ENCODE results near the gene RPL18A.

RPL18A gene

GRCh38 chr19:17841810-17842662 lies 17.7 kb upstream of the RPL18A start:
- in situ Hi-C loops (cut with MboI; ENCODE audit: low sequenced_read_pairs) = no loop called here

DNA sequence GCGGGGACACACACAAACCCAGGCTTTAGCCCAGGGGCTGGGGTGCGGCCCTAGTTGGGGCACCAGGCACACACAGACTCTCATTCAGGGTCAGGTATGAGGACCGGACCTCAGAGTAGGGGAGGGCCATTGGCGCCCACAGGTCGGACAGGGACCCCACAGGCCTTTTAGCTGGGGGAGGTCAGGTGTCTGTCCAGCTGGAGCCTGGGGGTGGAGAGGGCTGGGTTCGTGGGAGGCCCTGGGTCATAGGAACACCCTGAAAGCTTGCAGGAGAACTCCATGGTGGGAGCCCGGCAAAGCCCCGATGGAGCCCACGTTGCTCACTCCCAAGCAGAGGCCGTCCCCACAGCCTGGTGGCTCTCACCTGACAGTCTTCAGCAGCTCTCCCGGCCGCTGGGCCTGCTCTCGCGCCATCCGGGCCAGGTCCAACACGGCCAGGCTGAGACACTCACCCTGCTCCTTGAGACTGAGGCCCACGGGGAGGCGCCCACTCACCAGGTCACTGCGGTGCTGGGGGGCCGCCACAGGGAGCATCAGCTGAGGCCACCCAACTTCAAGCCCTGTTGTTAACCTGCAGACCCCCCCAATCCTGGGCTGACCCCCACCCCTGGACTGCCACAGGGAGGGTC lies 16.9 kb upstream of the RPL18A start:
- in situ Hi-C loops (cut with MboI; ENCODE audit: low sequenced_read_pairs) = no loop called here

DNA sequence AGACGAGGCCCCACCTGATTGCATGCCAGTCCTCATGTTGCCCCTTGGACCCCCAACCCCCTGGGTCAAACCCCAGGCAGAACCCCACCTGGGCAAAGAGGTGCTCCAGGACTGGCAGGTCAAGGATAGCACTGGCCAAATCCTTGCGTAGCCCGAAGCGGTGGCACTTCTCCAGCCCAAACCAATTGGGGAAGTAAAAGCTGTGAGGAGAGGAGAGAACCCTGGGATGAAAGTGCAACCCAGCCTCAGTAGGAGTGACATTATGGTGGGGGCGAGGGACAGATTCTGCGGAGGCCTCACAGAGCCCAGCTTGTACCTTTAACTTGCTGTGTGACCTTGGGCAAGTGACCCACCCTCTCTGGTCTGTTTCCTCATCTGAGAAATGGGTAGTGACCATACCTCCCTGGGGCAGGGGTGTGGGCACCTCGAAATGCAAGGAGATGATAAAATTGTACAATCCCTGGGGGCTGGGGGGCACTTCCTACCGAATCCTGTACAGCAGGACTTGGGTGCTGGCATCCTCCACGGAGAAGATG lies 16.4 kb upstream of the RPL18A start:
- in situ Hi-C loops (cut with MboI; ENCODE audit: low sequenced_read_pairs) = no loop called here

GRCh38 chr19:17843908-17844490 lies 15.7 kb upstream of the RPL18A start:
- in situ Hi-C loops (cut with MboI; ENCODE audit: low sequenced_read_pairs) = no loop called here

DNA sequence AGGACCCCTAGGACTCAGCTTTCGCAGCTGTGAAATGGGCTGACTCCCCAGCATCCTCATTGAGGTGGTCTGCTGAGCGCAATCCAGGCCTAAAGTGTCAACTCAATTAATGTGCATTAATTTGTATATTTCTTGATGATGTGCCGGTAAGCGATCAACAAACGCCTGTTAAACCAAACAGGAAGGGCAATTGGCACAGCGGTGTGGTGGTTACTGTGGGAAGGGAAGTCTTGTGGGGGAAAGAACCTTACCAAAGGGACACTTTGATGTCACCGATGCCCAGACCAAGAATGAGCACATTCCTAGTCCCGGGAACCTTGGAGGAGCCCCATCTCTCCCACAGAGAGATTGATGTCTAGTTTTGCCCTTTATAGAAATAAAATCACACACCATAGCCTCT lies 13.6 kb upstream of the RPL18A start:
- in situ Hi-C loops (cut with MboI; ENCODE audit: low sequenced_read_pairs) = no loop called here

DNA sequence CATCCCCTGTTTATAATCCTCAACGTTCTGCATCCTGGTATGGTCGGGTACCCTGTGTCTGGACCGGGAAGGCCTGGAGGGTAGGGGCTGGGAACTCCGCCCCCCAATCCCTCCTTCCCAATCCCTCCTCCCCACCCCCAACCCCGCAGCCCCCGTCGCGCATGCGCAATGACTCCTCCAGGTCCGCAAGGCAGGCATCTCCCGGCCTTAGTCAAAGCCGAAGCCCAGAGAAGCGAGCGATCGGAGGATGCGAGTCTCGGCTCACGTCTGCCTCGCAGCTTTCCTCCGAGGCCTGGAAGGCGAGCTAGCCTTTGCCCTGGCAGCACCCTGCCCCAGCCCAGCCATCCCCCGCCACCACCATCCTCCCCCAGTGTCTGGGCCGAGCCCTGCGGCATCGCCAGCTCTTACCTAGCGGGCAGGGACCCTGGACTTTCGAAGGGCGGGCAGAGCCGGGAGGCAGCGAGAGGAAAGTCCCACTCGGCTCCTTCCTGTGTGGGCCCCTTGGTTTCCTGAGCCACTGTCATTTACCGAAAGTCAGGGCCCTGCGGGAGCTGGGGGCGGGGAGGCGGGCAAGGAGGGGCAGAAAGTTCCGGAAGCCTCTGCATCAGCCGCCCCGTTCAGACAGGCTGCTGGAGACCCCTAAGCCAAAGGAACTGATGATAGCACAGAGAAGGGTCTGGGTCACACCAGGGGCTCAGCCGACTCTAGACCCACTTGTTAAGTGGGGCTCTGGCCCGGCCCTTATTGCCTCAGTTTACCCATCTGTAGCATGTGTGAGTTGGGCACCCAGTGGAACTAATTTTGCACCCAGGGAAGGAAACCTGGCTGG lies 12.0 kb upstream of the RPL18A start, which contains the start of gene JAK3:
Gene JAK3 (minus strand): TSS at position 445 of the 829 bp plus-strand sequence. CDS start 3,565 bp downstream, outside the sequence.
- in situ Hi-C loops (cut with MboI; ENCODE audit: low sequenced_read_pairs) = no loop called here

DNA sequence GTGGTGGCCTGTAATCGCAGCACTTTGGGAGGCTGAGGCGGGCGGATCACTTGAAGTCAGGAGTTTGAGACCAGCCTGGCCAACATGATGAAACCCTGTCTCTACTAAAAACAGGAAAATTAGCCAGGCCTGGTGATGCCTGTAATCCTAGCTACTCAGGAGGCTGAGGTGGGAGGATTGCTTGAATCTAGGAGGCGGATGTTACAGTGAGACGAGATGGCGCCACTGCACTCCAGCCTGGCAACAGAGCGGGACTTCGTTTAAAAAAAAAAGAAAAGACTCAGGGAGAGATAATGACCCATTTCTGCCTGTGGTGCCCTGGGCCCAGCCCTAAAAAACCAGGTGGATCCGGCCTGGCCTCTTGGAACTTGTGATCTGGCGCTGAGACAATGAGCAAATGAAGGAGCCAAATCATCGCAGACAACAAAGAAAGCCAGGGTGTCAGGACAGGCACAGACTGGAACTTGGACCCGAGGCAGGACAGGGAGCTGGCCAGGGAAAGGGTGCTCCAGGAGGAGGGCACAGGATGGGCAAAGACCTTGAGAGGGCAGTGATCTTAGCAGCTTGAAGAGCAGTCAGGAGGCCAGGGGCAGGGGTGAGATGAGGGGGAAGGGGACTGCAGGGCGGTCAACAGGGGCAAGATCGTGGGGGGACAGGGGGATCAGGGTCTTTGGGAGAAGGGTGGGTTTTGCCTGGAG lies 11.0 kb upstream of the RPL18A start:
- in situ Hi-C loops (cut with MboI; ENCODE audit: low sequenced_read_pairs) = no loop called here

GRCh38 chr19:17854061-17854460 lies 5.6 kb upstream of the RPL18A start:
- in situ Hi-C loops (cut with MboI; ENCODE audit: low sequenced_read_pairs) = no loop called here

GRCh38 chr19:17855280-17856152 lies 4.2 kb upstream of the RPL18A start:
- in situ Hi-C loops (cut with MboI; ENCODE audit: low sequenced_read_pairs) = no loop called here

DNA sequence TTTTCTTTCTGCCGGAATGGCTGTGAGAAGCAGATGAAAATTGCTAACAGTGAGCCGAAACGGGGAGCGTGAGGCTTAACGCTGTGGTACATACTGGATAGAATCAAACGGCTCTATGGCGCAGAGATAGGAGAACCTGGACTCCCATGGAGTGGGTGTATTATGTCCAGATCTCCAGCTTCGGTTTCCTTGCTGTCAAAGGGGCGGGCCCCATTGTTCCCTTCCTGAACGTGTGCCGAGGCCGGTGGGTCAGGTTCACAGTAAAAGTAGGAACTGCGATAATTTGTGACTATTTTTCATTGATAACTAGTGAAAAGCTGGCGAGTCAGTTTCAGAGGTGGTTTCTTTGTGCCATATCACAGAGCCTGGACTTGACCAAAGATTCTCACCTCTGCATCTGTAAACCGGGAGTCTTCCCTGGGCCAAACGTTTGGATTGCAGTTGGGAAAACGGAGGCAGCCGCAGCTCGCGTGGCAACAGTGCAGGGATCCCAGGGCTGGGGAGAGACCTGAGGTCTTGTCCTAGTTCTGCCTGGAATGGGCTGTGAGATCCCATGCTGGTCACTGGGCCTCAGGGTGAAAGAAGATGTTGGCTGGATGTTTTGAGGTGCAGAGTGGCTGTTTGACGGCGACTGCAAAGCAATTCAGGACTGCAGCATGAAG lies 752 bp downstream of the RPL18A start:
- in situ Hi-C loops (cut with MboI; ENCODE audit: low sequenced_read_pairs) = no loop called here

GRCh38 chr19:17860993-17861360 lies 1.3 kb downstream of the RPL18A start:
- in situ Hi-C loops (cut with MboI; ENCODE audit: low sequenced_read_pairs) = no loop called here

GRCh38 chr19:17861542-17862402 lies 2.1 kb downstream of the RPL18A start:
- in situ Hi-C loops (cut with MboI; ENCODE audit: low sequenced_read_pairs) = no loop called here

DNA sequence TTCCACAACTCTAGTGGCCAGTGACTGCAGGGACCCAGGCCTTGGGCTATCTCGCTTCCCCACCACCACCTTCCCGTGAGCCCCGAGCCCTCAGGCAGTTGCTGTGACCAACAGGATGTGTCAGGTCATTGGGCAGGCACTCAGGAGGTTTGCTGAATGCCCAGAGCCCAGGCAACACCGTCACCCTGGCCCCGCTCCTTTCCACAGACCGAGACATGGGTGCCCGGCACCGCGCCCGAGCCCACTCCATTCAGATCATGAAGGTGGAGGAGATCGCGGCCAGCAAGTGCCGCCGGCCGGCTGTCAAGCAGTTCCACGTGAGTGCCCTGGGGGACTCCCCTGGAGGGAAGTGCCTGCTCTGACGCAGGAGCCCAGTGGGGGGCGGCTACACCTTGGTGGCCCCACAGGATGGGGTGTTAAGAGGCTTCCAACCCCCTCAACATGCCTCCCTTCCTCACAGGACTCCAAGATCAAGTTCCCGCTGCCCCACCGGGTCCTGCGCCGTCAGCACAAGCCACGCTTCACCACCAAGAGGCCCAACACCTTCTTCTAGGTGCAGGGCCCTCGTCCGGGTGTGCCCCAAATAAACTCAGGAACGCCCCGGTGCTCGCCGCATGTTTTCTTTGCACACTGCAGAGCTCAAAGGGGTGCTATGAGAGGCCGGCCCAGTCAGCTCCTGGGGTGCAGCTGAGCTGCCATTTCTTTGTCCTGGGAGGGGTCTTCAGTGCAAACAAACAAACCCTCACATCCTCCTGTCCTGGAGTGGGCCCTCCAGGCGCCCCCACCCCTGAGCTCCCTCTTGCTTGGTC lies 3.2 kb downstream of the RPL18A start:
- in situ Hi-C loops (cut with MboI; ENCODE audit: low sequenced_read_pairs) = no loop called here

DNA sequence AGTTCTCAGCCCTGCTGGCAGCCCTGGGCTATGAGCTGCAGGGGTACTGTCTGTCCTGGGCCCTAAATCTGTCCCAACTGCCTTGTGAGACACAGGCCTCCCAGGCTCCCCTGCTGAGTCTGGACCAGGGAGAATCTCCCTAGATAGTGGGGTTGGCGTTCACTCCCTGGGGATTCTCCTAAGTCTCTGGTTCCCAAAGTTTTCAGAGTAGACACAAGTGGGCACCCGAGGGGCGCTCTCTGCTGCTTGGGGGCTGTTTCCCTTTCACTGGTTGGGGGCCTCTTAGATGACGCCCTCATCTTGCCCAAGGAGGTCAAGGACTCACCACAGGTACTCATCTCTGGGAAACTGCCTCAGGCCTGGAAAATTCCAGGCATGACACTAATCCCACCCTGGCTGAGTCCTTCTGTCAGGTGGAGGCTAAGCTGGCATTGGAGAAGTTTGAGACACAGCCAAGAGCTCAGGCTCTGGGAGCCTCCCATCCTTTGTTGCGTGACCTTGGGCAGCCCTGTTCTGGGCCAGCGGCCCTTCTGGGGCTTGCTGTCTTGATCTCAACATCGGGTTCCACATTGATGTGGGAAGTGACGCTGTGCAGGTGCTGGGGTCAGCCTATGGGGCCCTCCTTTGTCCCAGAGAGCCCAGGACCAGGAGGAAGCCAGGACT lies 3.9 kb downstream of the RPL18A start:
- in situ Hi-C loops (cut with MboI; ENCODE audit: low sequenced_read_pairs) = no loop called here

GRCh38 chr19:17865364-17866311 lies 5.9 kb downstream of the RPL18A start:
- in situ Hi-C loops (cut with MboI; ENCODE audit: low sequenced_read_pairs) = no loop called here

All from hTERT RPE-1 (cell line).